ENCODE measurements around the gene TRAP1.
"Not testable (repeated sequence)": the region's sequence is repeated elsewhere in the genome, so short reads cannot be mapped to it uniquely, and the experiment has no call there.

TRAP1 gene

GRCh38 chr16:3671424-3671823 is 45.9 kb downstream of the TRAP1 start:
- no peak for DNase-seq

GRCh38 chr16:3670711-3671110 is 46.6 kb downstream of the TRAP1 start:
- no peak for DNase-seq

- no peak for DNase-seq
Observed at GRCh38 chr16:3669082-3669481, 48.2 kb downstream of the TRAP1 start.

GRCh38 chr16:3668626-3669025 is 48.7 kb downstream of the TRAP1 start:
- DNase-seq = no peak

GRCh38 chr16:3665508-3665907 is 51.8 kb downstream of the TRAP1 start:
- no peak for DNase-seq

DNA sequence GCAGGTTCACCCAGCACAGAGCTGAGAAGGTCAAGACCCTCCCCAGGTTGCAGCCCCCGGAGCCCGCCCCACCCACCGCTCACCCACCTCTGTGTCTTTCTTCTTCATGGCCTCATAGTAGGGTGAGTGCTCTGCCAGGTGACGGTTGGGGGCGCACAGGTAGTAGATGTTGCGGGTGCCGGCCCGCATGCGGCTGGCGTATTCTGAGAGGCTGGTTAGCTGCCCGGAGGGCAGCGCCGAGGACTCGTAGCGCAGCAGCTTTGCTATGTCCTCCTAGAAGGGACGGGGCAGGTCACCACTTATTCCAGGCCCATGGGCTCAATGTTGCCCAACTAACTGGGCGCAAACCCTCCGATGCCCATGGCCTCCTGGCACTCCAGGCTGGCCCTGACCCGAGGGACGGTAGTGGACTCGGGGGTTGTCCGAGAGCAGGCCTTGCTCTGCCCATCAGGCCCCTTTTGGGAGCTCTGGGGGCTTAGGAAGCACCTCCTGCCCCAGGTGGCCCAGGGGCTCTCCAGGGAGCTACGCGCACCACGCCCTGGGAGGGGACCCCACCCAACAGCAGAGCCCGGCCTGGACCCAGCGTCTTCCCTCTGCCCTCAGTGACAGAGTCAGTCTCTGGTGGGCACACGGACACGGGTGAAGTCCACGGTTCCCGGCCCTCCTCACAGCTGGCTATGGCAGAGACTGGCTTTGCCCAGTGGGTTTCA is 53.0 kb downstream of the TRAP1 start:
- no peak for DNase-seq

DNA sequence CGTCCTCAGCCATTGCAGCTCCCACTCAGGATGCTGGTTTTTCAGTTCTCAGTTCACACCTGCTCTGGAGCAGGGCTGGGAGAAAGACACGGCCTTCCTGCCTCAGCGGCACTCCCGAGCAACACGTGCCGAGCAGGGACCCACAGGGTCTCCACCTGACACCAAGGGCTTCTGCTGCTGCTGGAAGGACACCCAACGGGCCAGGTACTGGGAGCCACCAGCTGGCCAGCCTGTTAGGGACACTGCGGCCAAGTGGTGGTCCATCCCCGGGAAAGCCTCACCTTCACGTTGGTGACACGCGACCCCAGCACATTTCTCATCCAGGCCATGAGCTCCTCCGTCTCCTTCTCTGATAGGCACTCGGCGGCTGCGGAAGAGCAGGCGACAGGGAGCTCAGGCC is 54.7 kb downstream of the TRAP1 start:
- no peak for DNase-seq

DNA sequence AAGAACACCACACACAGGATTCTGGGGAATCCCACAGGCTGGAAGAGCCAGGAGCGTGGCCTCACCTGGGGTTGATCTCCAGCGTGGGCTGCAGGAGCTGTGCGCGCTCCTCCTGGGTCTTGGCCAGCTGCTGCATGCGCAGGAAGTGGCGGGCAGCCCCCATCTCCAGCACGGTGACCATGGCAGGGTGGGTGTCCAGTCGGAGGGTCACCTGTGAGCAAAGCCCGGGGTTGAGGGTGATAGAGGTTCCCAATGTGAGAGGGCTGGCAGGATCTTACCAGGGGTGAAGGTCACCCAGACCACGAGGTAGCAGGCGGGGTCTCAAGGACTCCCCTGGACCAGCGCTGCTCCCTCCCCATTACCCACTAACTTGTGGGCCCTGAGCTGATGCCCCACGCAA is 55.4 kb downstream of the TRAP1 start:
- DNase-seq = no peak

DNA sequence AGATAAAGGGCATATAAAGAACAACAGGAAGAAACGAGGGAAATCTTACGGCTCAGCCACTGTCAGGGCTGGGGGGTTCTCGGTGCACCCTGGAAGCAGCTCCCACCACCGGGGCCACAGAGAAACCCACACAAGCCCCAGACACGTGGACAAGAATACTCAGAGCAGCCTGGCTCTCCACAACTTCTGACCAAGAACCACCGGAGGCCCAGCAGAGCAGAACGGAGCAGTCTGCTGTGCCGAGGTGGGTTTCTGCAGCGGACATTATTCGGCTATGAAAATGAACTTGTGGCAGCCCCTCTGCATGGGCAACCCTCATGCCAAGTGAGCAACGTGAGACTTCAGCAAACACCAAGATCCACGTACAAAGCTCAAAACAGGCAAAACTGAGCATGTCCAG is 56.0 kb downstream of the TRAP1 start:
- no peak for DNase-seq

GRCh38 chr16:3659251-3659650 is 58.1 kb downstream of the TRAP1 start:
- peak; percentile 7 for DNase-seq

DNA sequence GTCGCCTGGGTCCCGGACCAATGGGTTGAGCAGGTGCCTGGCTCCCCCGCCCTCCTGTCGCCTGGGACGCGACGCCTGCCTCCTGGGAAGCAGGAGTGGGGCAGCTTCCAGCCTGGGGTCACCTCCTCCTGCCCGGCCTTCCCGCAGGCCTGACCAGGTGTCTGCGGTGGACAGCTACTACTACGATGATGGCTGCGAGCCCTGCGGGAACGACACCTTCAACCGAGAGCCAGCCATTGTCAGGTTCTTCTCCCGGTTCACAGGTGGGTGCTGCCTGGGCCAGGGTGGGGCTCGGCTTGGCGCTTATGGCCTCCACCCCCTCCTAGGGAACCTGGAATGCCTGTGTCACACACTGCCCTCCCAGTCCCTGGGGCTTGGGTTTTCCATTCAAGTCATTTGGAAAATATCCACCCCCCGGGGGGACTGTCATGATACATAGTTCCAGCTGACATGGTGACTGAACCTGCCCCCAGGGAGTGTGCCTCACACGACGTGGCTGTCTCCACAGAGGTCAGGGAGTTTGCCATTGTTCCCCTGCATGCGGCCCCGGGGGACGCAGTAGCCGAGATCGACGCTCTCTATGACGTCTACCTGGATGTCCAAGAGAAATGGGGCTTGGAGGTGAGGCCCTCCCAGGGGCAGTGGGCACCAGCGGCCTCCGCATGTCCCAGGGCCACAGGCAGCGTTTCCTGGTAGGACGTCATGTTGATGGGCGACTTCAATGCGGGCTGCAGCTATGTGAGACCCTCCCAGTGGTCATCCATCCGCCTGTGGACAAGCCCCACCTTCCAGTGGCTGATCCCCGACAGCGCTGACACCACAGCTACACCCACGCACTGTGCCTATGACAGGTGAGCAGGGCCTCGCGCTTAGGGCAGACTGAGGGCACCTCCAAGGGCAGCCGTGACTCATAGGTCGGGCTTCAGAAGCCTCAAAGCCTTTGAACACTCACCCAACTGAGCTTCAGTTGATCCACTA is 60.5 kb downstream of the TRAP1 start:
- peak; percentile 32 for DNase-seq

DNA sequence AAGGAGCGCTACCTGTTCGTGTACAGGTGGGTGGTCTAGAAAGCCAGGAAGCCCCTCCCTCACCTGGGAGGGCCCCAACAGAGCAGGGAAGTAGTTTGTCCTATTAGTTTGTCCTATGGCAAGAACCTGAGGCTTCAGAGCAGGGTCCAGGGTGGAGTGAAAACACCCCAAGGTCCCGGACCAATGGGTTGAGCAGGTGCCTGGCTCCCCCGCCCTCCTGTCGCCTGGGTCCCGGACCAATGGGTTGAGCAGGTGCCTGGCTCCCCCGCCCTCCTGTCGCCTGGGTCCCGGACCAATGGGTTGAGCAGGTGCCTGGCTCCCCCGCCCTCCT is 61.2 kb downstream of the TRAP1 start:
- DNase-seq = not testable (repeated sequence)

DNA sequence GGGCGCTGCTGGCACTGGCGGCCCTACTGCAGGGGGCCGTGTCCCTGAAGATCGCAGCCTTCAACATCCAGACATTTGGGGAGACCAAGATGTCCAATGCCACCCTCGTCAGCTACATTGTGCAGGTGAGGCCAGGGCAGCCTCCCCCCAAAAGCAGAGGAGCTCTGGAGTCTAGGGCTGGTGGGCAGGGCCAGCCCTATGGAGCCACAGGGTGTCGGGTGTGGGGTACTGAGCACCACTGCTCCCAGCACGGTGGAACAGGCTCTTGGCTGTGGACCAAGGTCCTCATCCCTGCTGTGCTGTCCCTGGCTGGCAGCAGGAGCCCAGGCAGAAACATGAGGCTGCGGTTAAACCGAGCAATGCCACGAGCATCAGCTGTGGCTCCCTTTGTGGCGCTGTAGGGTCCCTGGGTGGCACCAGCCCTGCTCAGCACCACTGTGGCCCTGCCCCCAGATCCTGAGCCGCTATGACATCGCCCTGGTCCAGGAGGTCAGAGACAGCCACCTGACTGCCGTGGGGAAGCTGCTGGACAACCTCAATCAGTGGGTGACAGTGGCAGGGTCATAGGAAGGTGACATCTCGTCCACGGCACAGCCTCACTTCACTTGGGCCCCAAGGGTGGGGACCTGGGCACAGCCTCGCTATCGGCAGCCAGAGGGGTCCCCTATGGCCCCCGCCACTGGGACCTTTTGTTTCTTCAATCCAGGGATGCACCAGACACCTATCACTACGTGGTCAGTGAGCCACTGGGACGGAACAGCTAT is 61.7 kb downstream of the TRAP1 start:
- DNase-seq = peak; percentile 29

GRCh38 chr16:3655030-3655395 is 62.3 kb downstream of the TRAP1 start:
- DNase-seq = peak; percentile 44

GRCh38 chr16:3654249-3654991 is 62.9 kb downstream of the TRAP1 start, which contains the start of gene DNASE1:
TSS of gene DNASE1 (plus strand) at chr16:3654691. CDS start at chr16:3655374, 683 bp downstream.
- peak; percentile 50 for DNase-seq

DNA sequence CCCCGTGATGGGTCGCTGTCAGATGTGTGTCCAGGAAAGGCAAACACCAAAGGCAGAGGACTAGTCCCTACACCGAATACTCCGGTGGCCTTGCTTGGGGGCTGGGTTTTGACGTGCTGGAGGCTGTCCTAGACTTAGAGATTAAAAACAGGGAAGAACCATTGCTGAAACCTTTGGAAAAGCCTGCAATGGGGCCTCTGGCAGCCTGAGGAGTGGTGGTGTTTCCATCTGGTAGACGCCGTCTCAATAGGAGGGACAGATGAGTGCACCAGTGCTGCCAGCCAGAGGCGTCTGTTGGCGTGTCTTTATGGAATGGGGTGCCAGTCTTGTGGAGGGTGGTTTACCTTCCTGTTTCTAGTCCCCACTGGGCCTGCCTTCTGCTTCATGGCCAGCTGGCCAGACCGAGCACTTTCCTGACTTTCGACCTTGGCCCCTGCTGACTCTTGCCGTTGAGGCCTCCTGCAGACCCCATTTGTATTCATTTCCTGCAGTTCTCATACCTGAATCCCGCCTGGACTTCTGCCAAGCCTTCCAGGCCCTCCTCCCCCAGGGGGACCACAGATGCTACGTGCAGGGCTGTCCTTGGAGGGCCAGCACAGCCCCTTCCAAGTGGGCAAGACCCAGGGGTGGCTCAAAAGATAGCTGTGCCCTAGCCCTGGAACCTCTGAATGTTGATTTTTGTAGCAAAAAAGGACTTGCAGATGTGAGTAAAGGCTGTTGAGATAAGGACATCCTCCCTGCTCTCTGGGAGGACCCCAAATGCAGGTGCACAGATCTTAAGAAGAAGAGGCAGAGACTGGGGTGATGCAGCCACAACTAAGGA is 64.7 kb downstream of the TRAP1 start:
- peak; percentile 44 for DNase-seq

DNA sequence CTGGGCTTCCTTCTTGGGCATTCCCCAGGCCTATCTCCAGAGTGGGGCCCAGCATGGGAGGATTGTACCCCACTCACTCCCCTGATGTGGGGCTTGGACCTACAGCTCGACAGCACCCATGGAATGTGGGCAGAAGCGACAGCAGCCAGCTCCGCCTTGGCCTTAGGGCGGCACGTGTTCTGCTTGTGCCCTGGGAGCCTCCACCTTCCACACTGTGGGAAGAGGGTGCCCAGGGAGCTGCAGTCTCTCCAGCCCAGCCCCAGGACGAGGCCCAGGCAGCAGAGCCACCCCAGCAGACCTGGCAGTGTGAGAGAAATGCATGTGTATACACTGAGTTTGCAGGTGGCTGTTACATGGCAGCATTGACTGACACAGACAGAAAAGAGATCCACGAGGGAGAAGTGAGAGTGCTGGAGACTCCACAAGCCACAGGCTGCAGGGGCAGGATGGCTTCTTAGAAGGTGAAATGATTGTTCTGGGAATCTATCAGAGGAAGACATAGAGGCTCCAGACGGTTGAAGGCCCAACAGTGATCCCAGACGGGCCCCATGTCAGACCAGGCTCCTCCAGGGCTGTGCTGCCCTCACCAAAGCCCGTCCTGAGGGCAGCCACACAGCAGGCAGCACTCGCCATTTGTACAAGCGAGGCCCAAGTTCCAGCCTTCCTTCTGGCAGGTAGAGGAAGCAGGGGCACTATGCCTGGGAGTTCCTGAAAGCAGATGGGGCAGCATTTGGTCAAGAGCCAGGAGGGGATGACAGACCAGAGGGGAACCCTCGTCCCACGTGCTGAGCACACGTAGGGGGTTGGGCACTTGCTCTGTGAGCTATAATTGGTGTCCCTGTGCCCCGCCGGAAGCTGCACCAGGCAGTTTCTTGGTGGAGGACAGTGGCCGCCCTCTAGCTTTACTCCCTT is 65.6 kb downstream of the TRAP1 start:
- peak; percentile 29 for DNase-seq

- no peak for DNase-seq
Observed at GRCh38 chr16:3650631-3651265, 66.6 kb downstream of the TRAP1 start.

DNA sequence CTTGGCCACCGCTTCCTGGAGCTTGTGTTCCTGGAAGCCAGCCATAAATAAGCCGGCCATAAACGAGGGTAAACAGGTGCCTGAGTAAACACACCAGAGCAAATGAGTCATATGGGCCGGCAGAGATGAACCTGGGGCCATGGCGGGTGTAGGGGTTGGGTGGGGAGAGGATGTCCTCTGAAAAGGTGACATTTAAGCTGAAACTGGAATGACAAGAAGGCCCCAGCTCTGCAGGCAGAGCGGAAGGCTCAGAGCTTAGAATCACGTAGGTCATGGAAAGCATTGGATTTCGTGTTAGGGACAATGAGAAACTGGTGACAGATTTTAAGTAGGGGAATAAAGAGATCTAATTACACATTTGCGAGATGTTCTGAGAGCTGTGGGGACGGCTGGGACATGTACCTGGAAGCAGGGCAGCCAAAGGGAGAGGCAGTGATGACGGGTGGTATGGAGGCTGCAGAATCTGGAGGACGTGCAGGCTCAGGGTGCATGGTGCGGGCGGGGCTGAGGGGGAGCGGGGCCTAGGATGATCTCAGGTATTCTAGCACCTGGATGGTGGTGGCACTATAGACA is 70.9 kb downstream of the TRAP1 start:
- no peak for DNase-seq
